Lower leg skin (tissue), 3 donors: ENCODE results near the gene MAN2A2.

ENCODE experiments used
- CTCF ChIP-seq, 3 donors: fragments of 450-650 bp; IDR thresholded peaks; one replicate each; pipeline ENCODE4 v1.5.1; 2016; ENCODE audit warnings: antibody characterized with exemption in 3 of 3, mild to moderate bottlenecking in 3 of 3, moderate library complexity in 2 of 3
- POLR2A ChIP-seq, 2 donors: fragments of 450-650 bp; IDR thresholded peaks; one replicate each; pipeline ENCODE4 v1.6.1; 2016 to 2017; ENCODE audit warnings: antibody characterized with exemption in 2 of 2, mild to moderate bottlenecking in 1 of 2, moderate library complexity in 1 of 2

GRCh38 chr15:90945091-90945490 is 42.0 kb downstream of the MAN2A2 start:
- TF ChIP-seq POLR2A (IDR thresholded peaks at IDR 0.05) (no peak), CTCF (IDR thresholded peaks at IDR 0.05) (no peak)
